Glomerular visceral epithelial cell (primary cell): ENCODE results near the gene ICAM5.

Experiments
- DNase-seq: peaks from one replicate; pipeline ENCODE4 v3.0.0-alpha.2; 2016; ENCODE audit errors: extremely low spot score

Gene ICAM5

GRCh38 chr19:10339977-10340376 is 50.2 kb downstream of the ICAM5 start:
- DNase-seq = no peak

GRCh38 chr19:10343495-10343894 is 53.7 kb downstream of the ICAM5 start:
- no peak for DNase-seq

- no peak for DNase-seq
Observed at GRCh38 chr19:10344780-10345179, 55.0 kb downstream of the ICAM5 start.
